Activated CD4-positive, alpha-beta T cell treated with anti-CD3 and anti-CD28 coated beads for 4 hours (primary cell): ENCODE results near the gene CD58.

Experiments
- DNase-seq, 2 donors: peaks; one replicate each; pipeline ENCODE4 v3.0.0-alpha.2; 2020

The CD58 gene

DNA sequence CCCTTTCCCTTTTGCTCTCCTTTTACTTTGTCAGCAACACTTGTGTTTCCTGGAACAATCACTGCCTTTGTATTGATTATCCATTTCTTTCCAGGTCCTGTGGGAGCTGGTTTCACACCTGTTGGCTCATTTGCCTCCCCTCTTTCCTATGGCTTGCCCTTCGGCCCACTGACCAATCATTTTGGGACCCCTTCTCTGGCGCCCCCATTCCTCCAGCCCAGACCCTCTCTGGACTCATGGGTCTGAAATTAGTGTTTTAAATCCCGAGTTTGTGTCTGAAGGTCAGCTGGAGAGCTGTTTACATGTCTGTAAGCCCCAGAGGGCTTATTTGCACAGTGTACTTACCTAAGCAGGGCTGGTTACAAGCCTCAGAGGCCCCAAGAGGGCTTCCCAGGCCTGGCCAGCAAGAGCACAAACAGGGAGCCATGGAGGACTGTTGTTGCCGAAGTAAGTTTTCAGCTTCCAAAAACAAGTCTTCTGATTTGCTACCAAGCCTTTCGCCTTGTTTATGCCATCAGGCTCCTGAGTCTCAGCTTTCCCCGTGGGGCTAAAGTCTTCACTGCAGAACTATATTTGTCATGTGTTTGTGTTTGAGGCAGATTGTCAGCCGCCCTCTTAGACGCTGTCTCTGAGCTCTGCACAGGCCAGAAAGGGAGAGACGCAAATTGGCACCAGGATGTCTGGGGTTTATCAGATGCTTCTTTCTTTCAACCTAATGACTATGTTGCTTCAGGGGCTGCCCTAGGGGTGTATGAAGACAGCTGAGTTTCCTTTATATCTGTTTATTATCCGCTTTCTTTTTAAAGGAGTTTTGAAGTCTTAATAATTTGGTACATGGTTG is 104.8 kb downstream of the CD58 start:
- no peak for DNase-seq

DNA sequence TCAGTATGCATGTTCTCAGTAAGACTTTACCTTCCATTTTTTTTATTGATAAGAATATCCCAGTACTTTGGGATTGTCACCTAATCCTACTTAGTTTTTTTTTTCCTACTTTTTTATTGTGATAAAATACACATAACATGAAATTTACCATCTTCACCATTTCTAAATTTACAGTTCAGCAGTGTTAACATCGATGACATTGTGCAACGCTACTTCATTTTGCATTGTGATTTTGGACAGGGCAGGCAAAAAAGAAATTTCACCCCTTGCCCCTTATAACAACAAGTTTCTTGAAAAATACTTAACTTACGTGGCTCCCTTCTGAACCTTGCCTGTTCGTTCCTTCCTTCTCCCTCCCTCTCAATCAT is 105.4 kb downstream of the CD58 start:
- DNase-seq = no peak
